Astrocyte (in vitro differentiated cells and primary cell): Measurements from ENCODE around the gene MRPL55.

Source experiments
- CTCF ChIP-seq: IDR thresholded peaks from 2 replicates; pipeline ENCODE4 v1.5.1; 2011; ENCODE audit warnings: low read depth, mild to moderate bottlenecking, inconsistent platforms, low read length, moderate library complexity; ENCODE audit not compliant: insufficient read depth
- EZH2 ChIP-seq: IDR thresholded peaks from 2 replicates; pipeline ENCODE4 v1.6.1; 2012; ENCODE audit warnings: mild to moderate bottlenecking, low read length, inconsistent platforms; ENCODE audit not compliant: insufficient read depth

- TF ChIP-seq CTCF: no peak
- TF ChIP-seq EZH2: no peak
Observed at GRCh38 chr1:228101994-228102790, 6.9 kb downstream of the MRPL55 start.
